Keratinocyte (primary cell): Measurements from ENCODE around the gene SH2D4B. TPM values are rescaled to one million over a fixed set of nuclear protein-coding genes. Genes with fewer than 3 reads are reported as not detected.

Experiments
- DNase-seq: peaks from one replicate; pipeline ENCODE4 v3.0.0-alpha.2; 2011; ENCODE audit warnings: low read depth, missing footprints, low spot score
- FAIRE-seq: peaks from 2 replicates; lab custom pipeline; 2011; peaks lifted over from hg19 to GRCh38; lab: Jason Lieb, UNC
- H2AFZ ChIP-seq: 2 replicates; pipeline ENCODE4 v1.6.0; 2012; ENCODE audit warnings: low read length, control low read depth, inconsistent platforms; ENCODE audit not compliant: control insufficient read depth
- H3K27ac ChIP-seq: 2 replicates; pipeline ENCODE4 v1.5.1; 2011; ENCODE audit warnings: low read length; ENCODE audit not compliant: control insufficient read depth, insufficient read depth
- H3K27me3 ChIP-seq: 3 replicates; pipeline ENCODE4 v1.6.0; 2011; ENCODE audit warnings: low read length; ENCODE audit not compliant: control insufficient read depth, insufficient read depth; ENCODE audit errors: extremely low read depth
- H3K36me3 ChIP-seq, 2 experiments: 2 replicates in 1 of 2; 3 replicates in 1 of 2; pipeline ENCODE4 v1.5.1; 2011; ENCODE audit warnings: low read length in 2 of 2, mild to moderate bottlenecking in 1 of 2; ENCODE audit not compliant: control insufficient read depth in 2 of 2, insufficient read depth in 2 of 2; ENCODE audit errors: extremely low read depth in 1 of 2
- H3K4me1 ChIP-seq: 3 replicates; pipeline ENCODE4 v1.5.1; 2011; ENCODE audit warnings: low read length; ENCODE audit not compliant: control insufficient read depth, insufficient read depth; ENCODE audit errors: extremely low read depth
- H3K4me2 ChIP-seq: 3 replicates; pipeline ENCODE4 v1.6.0; 2011; ENCODE audit warnings: low read depth, low read length; ENCODE audit not compliant: control insufficient read depth, insufficient read depth; ENCODE audit errors: extremely low read depth
- H3K4me3 ChIP-seq, 3 experiments: fragments of 200-600 bp in 1 of 3; sonication (generic) in 1 of 3; 2 replicates in 2 of 3; 3 replicates in 1 of 3; pipeline ENCODE4 v1.5.1; 2011 to 2016; ENCODE audit warnings: low read length in 3 of 3, mild to moderate bottlenecking in 3 of 3, control low read depth in 2 of 3, inconsistent platforms in 1 of 3, low read depth in 1 of 3, mixed read lengths in 1 of 3, mixed run types in 1 of 3, moderate library complexity in 1 of 3; ENCODE audit not compliant: control insufficient read depth in 2 of 3, insufficient read depth in 2 of 3; ENCODE audit errors: extremely low read depth in 1 of 3
- H3K79me2 ChIP-seq: 2 replicates; pipeline ENCODE4 v1.6.0; 2012; ENCODE audit warnings: low read length; ENCODE audit not compliant: control insufficient read depth, insufficient read depth
- H3K9ac ChIP-seq: 3 replicates; pipeline ENCODE4 v1.6.0; 2011; ENCODE audit warnings: low read length; ENCODE audit not compliant: control insufficient read depth, insufficient read depth; ENCODE audit errors: extremely low read depth
- H3K9me1 ChIP-seq: 3 replicates; pipeline ENCODE4 v1.6.0; 2011; ENCODE audit warnings: low read length; ENCODE audit not compliant: control insufficient read depth, insufficient read depth; ENCODE audit errors: extremely low read depth
- H3K9me3 ChIP-seq: 2 replicates; pipeline ENCODE4 v1.5.1; 2012; ENCODE audit warnings: low read depth, low read length; ENCODE audit not compliant: control insufficient read depth
- H4K20me1 ChIP-seq: 3 replicates; pipeline ENCODE4 v1.6.0; 2011; ENCODE audit warnings: low read length; ENCODE audit not compliant: control insufficient read depth, insufficient read depth; ENCODE audit errors: extremely low read depth
- CTCF ChIP-seq, 3 experiments: IDR thresholded peaks in 1 of 3; conservative IDR thresholded peaks in 1 of 3; optimal IDR thresholded peaks in 1 of 3; 2 replicates in 2 of 3; 3 replicates in 1 of 3; pipeline versions ENCODE3 to v1.5.1; 2011; ENCODE audit warnings: low read length in 3 of 3, mild to moderate bottlenecking in 3 of 3, moderate library complexity in 2 of 3, control low read depth in 1 of 3, inconsistent platforms in 1 of 3; ENCODE audit not compliant: insufficient read depth in 2 of 3; ENCODE audit errors: extremely low read depth in 1 of 3
- EZH2 ChIP-seq: IDR thresholded peaks from one replicate; pipeline ENCODE4 v1.6.1; 2012; ENCODE audit warnings: inconsistent platforms, mild to moderate bottlenecking, low read length, moderate library complexity
- dilution Hi-C: fragments of 300-500 bp; cut with MboI; formaldehyde crosslinking; loops from one replicate; pipeline ENCODE4 v1.7.0; 2020; ENCODE audit warnings: low sequenced_read_pairs; ENCODE audit not compliant: extremely low pct_ligation_motif_present
- polyA plus RNA-seq, 5 experiments: library from polyadenylated mRNA; depleted of rRNA in 3 of 5; stranded (reverse) in 3 of 5; stranded (forward) in 1 of 5; unstranded in 1 of 5; fragments of >200 nt; gene quantifications; 1 replicate in 1 of 5; 2 replicates in 3 of 5; 3 replicates in 1 of 5; pipeline versions ENCODE4 v1.2.1 to v1.2.3, GENCODE V29; 2011 to 2012; ENCODE audit warnings: missing spikeins in 2 of 5, low read depth in 1 of 5, low replicate concordance in 1 of 5

The SH2D4B gene
- polyA plus RNA-seq, 1 donor (not counting 4 experiments of a cell fraction or from before 2014, with no cell fraction given) = 0.22 TPM

- H3K9me3 ChIP-seq = no peaks in the 10 kb centered on the region
- H3K9ac ChIP-seq = no peak overlapping the region
- DNase-seq = no peak
- dilution Hi-C loops = no loop called here
- peaks cover 4% of the 10 kb centered on the region for H3K27me3 ChIP-seq
- H3K4me1 ChIP-seq = no peaks in the 10 kb centered on the region
- H3K4me2 ChIP-seq = no peak overlapping the region
- no peak overlapping the region for H2AFZ ChIP-seq
- H3K36me3 ChIP-seq = no peaks in the 10 kb centered on the region
- no peak overlapping the region for H3K4me3 ChIP-seq
- no peak for FAIRE-seq
- no peaks in the 10 kb centered on the region for H4K20me1 ChIP-seq
- no peak overlapping the region for H3K27ac ChIP-seq
- no peaks in the 10 kb centered on the region for H3K9me1 ChIP-seq
- no peaks in the 10 kb centered on the region for H3K79me2 ChIP-seq
- TF ChIP-seq EZH2 (no peak), CTCF (optimal IDR thresholded peaks at IDR 0.05 in 1 of 3, IDR thresholded peaks at IDR 0.05 in 1 of 3, conservative IDR thresholded peaks at IDR 0.05 in 1 of 3; ENCODE audit: extremely low read depth in 1 of 3, insufficient read depth in 2 of 3, low read length in 3 of 3) (no peak)
Measured at GRCh38 chr10:80647173-80647833, 109.6 kb downstream of the SH2D4B start.

GRCh38 chr10:80648106-80648505, 110.4 kb downstream of the SH2D4B start:
- no peaks in the 10 kb centered on the region for H4K20me1 ChIP-seq
- TF ChIP-seq EZH2 (no peak), CTCF (optimal IDR thresholded peaks at IDR 0.05 in 1 of 3, IDR thresholded peaks at IDR 0.05 in 1 of 3, conservative IDR thresholded peaks at IDR 0.05 in 1 of 3; ENCODE audit: extremely low read depth in 1 of 3, insufficient read depth in 2 of 3, low read length in 3 of 3) (no peak)
- no peak for DNase-seq
- H3K9me3 ChIP-seq = no peaks in the 10 kb centered on the region
- H3K9me1 ChIP-seq = no peaks in the 10 kb centered on the region
- H3K79me2 ChIP-seq = no peaks in the 10 kb centered on the region
- H2AFZ ChIP-seq = no peak overlapping the region
- H3K4me2 ChIP-seq = no peak overlapping the region
- peaks cover 5% of the 10 kb centered on the region for H3K27me3 ChIP-seq
- no peak overlapping the region for H3K4me3 ChIP-seq
- no peak overlapping the region for H3K9ac ChIP-seq
- H3K36me3 ChIP-seq = no peaks in the 10 kb centered on the region
- dilution Hi-C loops = no loop called here
- H3K4me1 ChIP-seq = no peaks in the 10 kb centered on the region
- FAIRE-seq = no peak
- no peak overlapping the region for H3K27ac ChIP-seq
